Adrenal gland (tissue), 12 donors: ENCODE results near the gene ROR1. TPM values are rescaled to one million over a fixed set of nuclear protein-coding genes. Genes with fewer than 3 reads are reported as not detected.

ENCODE experiments used
- DNase-seq, 7 donors: peaks; one replicate each; pipeline ENCODE4 v3.0.0-alpha.2; 2019 to 2020
- H3K27ac ChIP-seq, 5 donors: fragments of 200-600 bp; sonication (generic) in 4 of 5; 1 replicate in 3 of 5; 2 replicates in 2 of 5; pipeline versions ENCODE4 v1.5.1 to v1.8.0; 2016 to 2020; ENCODE audit warnings: mild to moderate bottlenecking in 1 of 5
- H3K27me3 ChIP-seq: fragments of 200-600 bp; 2 replicates; pipeline ENCODE4 v1.8.0; 2021
- H3K36me3 ChIP-seq, 2 donors: fragments of 200-600 bp; replicated peaks in 1 of 2; 1 replicate in 1 of 2; 2 replicates in 1 of 2; pipeline versions ENCODE4 v1.5.1 to v1.8.0; 2018 to 2022
- H3K4me1 ChIP-seq, 2 donors: fragments of 200-600 bp; replicated peaks in 1 of 2; 1 replicate in 1 of 2; 2 replicates in 1 of 2; pipeline versions ENCODE4 v1.5.1 to v1.8.0; 2018 to 2021
- H3K4me3 ChIP-seq, 4 donors: fragments of 200-600 bp; sonication (generic) in 3 of 4; one replicate each; pipeline ENCODE4 v1.5.1; 2016 to 2018
- H3K9me3 ChIP-seq, 3 donors: fragments of 200-600 bp; sonication (generic) in 1 of 3; replicated peaks in 1 of 3; 1 replicate in 2 of 3; 2 replicates in 1 of 3; pipeline versions ENCODE4 v1.5.1 to v1.8.0; 2016 to 2021
- POLR2A ChIP-seq, 2 donors: fragments of 450-650 bp; IDR thresholded peaks; one replicate each; pipeline ENCODE4 v1.6.1; 2017; ENCODE audit warnings: antibody characterized with exemption in 2 of 2, mild to moderate bottlenecking in 2 of 2, moderate library complexity in 1 of 2
- WGBS, 4 donors: extraction: QIAGEN DNeasy Blood & Tissue Kit in 2 of 4; methylation state at CpG; one replicate each; pipeline versions ENCODE4 v1.1.5 to v1.1.7; 2013 to 2017; 5-methylcytosine and 5-hydroxymethylcytosine counted together
- intact Hi-C, 2 donors: fragments of 100-400 bp; cut with DNase I; formaldehyde crosslinking; loops; one replicate each; pipeline versions ENCODE4 v1.14.1 to v1.15.0; 2022 to 2023
- polyA plus RNA-seq, 3 donors: library from polyadenylated mRNA; stranded (reverse); fragments of 200-250 nt in 2 of 3; fragments of 350-450 nt in 1 of 3; fragmentation: Illumina TruSeq in 1 of 3; extraction: RNeasy Lipid Tissue Mini Kit (QIAGEN cat#74804) in 1 of 3; gene quantifications; one replicate each; pipeline ENCODE4 v1.2.3, GENCODE V29; 2013 to 2014
- total RNA-seq, 9 donors: library from RNA; depleted of rRNA in 4 of 9; stranded (reverse); fragments of >200 nt in 4 of 9; fragments of 120-200 nt in 1 of 9; fragmentation: NEBNext Ultra II Directional in 1 of 9; extraction: Animal tissue kit (Norgen Biotek cat#: 25700) in 1 of 9; gene quantifications; one replicate each; pipeline versions ENCODE4 v1.1.0 to v1.2.4, GENCODE V29; 2013 to 2023
- TF ChIP-seq, protein P1 (sequence below), 6 experiments: fragments of 450-650 bp in 4 of 6; fragments of 200-600 bp in 2 of 6; sonication (generic) in 1 of 6; IDR thresholded peaks; 1 replicate in 5 of 6; 2 replicates in 1 of 6; pipeline versions ENCODE4 v1.5.1 to v1.8.0; 2016 to 2021; ENCODE audit warnings: antibody characterized with exemption in 6 of 6, mild to moderate bottlenecking in 2 of 6, moderate library complexity in 1 of 6
- donor health status: healthy with polysubstance abuse.
- donor health status: Bipolar disorder and iron deficiency.
- donor health status: DM: yes; HTN: yes; CAD: no.
- donor health status: DM: no; HTN: no; CAD: no.
- donor health status: DM: no; HTN: no; CAD: no.
- donor health status: DM: yes; HTN: yes; CAD: no.

Gene ROR1
- total and polyA plus RNA-seq, 12 donors: 0.54 to 4.6 (median 2.6) TPM

DNA sequence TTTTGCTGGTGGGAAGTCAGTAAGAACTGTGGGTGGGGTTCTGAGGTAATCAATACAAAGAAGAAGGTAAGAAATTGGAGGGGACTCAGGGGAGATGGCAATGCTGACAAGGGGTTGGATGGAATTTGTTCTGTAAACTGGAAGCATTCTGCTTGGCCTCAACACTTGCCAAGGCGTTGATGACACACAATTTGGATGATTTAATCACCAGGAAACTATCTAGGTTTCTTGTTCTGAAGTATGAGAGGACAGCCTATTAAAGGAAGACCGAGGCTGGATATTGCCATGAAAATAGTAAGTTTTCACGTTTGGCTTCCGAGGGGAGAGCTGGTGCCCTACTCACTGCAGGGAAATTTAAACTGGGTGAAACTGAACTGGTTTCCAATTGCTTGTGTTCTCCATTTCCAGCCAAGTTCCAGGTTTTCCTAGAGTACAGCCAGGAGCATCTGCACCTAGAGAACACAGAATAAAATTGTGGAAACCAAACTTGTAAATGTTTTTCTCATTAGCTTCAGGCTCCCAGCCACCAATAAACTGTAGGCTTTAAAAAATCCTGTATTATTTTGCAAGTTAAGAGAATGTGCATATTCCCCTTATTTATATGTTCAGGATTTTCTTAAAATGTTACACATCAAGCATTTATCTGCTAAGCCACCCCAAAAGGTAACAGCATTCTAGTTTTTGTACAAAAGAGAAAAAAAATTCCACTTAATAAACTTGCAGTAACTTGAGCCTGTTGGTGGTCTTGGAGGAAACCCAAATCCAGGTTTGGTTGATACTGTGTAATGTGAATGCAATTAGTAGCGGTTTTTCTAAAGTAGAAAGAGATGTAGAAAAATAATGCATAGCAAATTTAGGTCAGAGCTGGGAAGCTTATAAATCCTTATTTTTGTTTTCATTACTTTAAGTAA, 53.8 kb downstream of the ROR1 start:
- no peak overlapping the region for H3K27ac ChIP-seq
- H3K36me3 ChIP-seq: no peaks in the 10 kb centered on the region
- 78 to 86% (median 82%) methylated on average over 5 of the region's 5 CpGs for WGBS, 4 donors
- TF ChIP-seq, protein P1, sequence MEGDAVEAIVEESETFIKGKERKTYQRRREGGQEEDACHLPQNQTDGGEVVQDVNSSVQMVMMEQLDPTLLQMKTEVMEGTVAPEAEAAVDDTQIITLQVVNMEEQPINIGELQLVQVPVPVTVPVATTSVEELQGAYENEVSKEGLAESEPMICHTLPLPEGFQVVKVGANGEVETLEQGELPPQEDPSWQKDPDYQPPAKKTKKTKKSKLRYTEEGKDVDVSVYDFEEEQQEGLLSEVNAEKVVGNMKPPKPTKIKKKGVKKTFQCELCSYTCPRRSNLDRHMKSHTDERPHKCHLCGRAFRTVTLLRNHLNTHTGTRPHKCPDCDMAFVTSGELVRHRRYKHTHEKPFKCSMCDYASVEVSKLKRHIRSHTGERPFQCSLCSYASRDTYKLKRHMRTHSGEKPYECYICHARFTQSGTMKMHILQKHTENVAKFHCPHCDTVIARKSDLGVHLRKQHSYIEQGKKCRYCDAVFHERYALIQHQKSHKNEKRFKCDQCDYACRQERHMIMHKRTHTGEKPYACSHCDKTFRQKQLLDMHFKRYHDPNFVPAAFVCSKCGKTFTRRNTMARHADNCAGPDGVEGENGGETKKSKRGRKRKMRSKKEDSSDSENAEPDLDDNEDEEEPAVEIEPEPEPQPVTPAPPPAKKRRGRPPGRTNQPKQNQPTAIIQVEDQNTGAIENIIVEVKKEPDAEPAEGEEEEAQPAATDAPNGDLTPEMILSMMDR (IDR thresholded peaks at IDR 0.05): no peak
- TF ChIP-seq POLR2A (IDR thresholded peaks at IDR 0.05): no peak
- H3K4me1 ChIP-seq: peaks cover 0 to 9% of the 10 kb centered on the region in 2 donors
- H3K4me3 ChIP-seq: no peak overlapping the region
- no peaks in the 10 kb centered on the region for H3K27me3 ChIP-seq
- H3K9me3 ChIP-seq: no peaks in the 10 kb centered on the region
- intact Hi-C loops: no loop called here
- no peak for DNase-seq

DNA sequence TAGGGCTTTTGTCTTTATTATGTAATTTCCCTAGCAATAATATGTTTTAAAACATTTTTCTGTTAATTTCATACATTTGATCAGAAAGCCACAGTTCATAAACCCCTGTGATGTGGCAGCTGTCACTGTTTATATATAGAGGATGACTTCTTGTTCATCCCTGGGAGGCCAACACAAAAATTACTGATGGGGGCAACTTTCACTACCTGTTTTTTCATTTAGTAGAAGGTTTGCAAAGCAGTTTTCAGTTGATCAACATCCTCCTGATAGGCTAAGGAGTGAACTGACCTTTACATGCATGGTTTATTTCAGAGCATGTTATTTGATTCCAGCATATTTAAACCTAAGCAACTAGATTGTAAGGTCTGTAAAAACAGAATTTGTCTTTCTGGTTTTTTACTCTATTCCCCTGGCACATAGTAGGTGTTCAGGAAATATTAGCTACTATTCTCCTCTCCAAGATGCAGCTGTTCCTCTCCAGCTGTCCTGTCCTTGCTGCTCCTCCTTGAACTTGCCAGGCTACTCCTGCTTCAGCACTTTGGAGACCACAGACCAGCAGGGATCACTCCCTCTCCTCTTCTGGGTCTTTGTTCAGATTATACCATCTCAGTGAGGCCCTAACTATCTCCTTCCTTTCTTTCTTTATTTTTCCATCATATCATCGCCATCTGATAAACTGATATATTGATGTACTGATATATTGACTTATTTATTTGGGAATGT, 54.7 kb downstream of the ROR1 start:
- DNase-seq: no peak
- intact Hi-C loops: no loop called here
- no peaks in the 10 kb centered on the region for H3K27me3 ChIP-seq
- 33 to 96% (median 65%) methylated on average over 1 of the region's 1 CpG for WGBS, 4 donors
- peaks cover 0 to 9% of the 10 kb centered on the region in 2 donors for H3K4me1 ChIP-seq
- H3K36me3 ChIP-seq: no peaks in the 10 kb centered on the region
- no peak overlapping the region for H3K27ac ChIP-seq
- no peak for TF ChIP-seq POLR2A (IDR thresholded peaks at IDR 0.05)
- TF ChIP-seq, protein P1 (IDR thresholded peaks at IDR 0.05): no peak
- H3K4me3 ChIP-seq: no peak overlapping the region
- H3K9me3 ChIP-seq: no peaks in the 10 kb centered on the region

DNA sequence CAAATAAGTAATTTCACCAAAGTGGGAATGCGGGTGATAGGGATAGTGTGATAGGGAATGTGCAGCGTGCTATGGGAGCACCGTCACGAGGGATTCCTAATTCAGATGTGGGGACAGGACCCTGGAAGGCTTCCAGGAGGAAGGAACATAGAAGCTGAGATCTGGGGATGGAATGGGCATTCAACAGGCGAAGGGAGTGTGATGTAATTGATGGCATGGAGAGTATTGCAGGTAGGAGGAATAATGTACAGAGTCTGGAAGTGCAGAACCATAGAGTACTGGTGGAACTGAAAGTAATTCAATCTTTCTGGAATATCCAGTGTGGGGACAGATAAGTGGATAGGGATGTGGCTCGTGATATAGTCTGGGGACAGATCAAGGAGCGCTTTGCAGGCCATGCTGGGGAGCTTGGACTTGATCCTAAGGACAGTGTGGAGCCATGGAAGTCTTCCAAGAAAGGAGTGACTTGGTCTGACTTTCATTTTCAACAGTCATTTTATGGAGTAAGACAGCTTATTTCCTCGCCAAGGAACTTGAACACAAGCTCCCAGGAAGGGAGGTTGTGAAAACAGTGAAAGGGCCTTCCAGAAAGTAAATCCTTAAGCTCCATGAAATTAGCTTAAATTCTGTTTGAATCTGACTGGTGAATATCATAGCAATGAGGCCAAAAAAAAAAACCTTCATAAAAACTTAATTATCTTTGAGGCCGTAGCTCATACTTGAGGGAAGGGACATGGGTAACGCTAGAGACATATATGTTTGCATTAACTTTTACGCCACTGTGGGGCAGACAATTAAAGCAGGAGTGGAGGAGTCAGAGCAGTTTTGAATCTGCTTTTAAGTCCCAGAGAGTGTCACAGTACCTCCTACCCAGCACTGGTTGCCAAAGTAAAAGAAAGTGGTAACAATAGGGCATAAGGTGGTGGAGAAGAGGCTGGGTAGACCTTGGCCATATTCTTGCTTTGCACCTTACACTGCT, 55.8 kb downstream of the ROR1 start:
- Histone ChIP-seq H3K4me3 (no peak overlapping the region), H3K27ac (peak overlapping the region in 1 of 5 donors; percentile 25), H3K36me3 (no peaks in the 10 kb centered on the region), H3K27me3 (no peaks in the 10 kb centered on the region), H3K4me1 (peaks cover 0 to 9% of the 10 kb centered on the region in 2 donors), H3K9me3 (no peaks in the 10 kb centered on the region)
- WGBS, 4 donors: 71 to 76% (median 74%) methylated on average over 11 of the region's 11 CpGs
- TF ChIP-seq POLR2A (IDR thresholded peaks at IDR 0.05): no peak
- TF ChIP-seq, protein P1 (IDR thresholded peaks at IDR 0.05): no peak
- peak in 4 of 7 donors; percentile 13 to 38 (median 26) for DNase-seq
- intact Hi-C loops: no loop called here
